ENCODE data around the gene SLC17A1.
"Not testable (repeated sequence)": the region's sequence is repeated elsewhere in the genome, so short reads cannot be mapped to it uniquely, and the experiment has no call there.

The SLC17A1 gene

DNA sequence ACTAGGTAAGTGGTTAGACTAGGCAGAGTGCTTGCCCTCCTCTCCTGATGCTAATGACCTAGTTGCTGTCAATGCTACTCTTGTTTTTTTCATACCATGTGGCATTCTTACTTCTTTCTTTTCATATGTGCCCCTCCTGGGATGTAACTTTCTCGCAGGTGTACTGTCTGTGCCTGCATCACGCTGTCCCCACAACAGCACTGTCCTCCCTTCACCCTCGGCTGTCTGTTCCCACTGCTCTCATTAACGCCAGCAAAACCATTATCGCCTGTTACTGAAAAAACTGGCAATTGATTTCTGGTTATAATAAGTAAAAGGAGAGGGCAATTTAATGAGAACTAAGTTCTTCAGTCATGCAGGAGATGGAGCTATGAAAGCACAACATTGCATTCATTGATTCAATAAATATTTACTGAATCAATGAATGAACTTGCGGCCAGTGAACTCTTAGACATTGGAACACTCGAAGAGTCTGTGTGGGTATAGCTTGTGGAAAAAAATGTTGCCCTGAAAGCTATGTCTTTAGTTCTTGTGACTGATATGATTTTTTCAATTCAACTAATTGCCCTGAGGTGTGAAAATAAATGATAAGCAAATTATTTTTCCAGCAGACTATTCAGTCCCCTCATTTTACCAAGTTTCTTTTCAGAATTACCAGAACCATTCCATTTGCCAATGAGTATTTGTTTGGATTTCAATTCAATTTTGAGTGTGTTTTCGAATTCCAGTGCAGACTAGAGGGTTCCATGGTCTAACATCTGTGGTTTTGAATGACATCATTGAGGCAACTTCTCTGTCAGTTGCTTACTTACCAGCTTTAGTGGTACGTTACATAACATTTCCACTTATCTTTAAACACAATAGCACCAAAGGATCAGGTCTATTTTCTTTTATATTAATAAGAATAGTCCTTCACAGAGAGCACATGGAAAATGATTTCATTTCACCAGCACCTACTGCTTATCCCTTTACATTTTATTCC, 75.2 kb downstream of the SLC17A1 start:
- no peak for DNase-seq (ENCODE audit: low read depth in 2 of 2)

DNA sequence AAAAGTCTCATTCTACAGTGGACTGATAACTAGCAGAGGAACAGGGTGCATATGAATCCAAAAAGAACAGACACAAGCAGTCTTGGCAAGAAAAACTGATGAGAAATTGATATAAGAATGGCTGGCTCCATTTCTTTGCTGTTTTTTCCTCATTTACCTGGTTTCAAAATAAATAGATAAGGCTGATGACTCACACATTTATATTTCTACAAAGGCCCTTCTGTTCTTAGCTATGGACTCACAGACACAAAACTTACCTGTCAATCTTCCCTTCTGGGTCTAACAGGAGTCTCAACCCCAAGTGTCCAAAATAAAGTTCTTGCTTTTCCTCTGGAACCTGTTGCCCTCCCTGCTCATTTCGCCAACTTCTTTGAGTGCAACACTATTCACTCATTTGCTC, 76.4 kb downstream of the SLC17A1 start:
- DNase-seq (ENCODE audit: low read depth in 2 of 2) = no peak

DNA sequence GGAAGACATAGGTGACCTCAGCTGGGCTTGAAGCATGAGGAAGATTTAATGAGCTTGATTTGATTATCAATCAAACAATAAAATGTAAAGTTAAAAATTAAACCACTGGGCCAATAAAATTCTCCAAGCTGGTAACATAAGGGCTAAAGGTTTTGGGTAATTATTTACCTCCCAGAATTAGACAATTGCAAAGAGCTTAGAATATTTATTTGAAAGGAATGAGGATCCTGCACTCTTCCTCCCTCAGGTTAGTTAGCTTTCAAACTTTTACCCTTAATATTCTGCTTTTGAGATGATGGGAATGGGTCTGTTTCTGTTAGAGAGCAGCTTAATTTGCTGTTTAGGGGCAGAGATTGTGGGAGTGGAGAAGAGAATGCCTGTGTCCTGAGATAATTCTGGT, 77.3 kb downstream of the SLC17A1 start, which contains the start of gene SLC17A4:
Gene SLC17A4, plus strand, starts transcription at position 208 of the 400 bp plus-strand sequence. CDS start 7,221 bp downstream, outside the sequence.
- no peak for DNase-seq (ENCODE audit: low read depth in 2 of 2)

DNA sequence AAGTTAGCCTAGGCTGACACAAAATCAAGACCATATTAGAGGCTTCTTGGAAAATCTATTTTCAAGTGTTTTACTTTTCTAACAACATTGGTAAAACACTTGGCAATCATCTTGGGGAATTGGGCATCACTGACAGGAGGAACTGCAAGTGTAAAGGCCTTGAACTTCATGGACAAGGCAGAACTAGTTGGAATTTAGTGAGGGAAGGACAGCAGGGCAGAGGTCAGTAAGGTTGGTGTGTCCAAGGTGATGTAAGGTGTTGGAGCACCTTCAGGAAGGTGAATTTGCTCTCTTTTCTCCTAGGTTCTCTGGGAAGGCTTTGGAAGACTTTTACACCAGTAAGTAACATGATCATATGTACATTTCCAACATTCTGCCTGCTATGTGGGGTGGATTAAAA, 78.8 kb downstream of the SLC17A1 start:
- DNase-seq (ENCODE audit: low read depth in 2 of 2) = no peak

DNA sequence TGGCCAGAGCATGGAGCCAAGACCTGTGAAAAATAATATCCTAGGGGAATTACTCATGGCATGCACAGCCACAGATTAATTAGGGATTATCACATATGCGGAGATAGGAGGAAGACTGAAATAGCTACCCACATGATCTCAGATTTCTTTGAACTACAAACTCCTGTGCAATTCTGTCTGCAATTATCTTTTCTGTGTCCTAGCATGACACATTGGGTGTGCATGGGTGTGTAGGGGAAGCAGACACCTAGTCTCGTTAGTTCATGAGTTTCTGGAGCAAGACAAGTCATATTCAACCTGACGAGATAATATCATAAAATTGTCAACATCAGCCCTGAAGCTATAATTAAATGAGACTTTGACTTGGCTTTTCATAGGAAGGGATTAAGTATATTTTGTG, 80.9 kb downstream of the SLC17A1 start:
- DNase-seq (ENCODE audit: low read depth in 2 of 2) = no peak

DNA sequence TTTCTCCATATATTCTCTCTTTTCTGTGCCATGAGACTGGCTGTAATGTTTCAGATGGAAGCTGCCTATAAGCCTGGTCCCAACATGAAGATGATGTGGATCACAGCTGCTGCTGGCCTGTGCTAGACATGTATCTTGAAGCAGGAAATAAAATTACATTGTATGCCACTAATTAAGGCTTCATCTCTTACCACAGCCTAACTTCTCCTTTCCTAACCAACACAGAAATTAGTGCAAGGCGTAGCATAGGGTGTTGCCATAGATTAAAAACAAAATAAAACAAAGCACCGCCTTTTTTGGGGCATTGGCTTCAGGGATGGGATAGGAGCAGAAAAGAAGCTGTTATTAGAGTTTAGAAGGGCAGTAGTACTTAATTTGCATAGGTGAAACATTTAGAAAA, 82.0 kb downstream of the SLC17A1 start:
- DNase-seq (ENCODE audit: low read depth in 2 of 2) = no peak

DNA sequence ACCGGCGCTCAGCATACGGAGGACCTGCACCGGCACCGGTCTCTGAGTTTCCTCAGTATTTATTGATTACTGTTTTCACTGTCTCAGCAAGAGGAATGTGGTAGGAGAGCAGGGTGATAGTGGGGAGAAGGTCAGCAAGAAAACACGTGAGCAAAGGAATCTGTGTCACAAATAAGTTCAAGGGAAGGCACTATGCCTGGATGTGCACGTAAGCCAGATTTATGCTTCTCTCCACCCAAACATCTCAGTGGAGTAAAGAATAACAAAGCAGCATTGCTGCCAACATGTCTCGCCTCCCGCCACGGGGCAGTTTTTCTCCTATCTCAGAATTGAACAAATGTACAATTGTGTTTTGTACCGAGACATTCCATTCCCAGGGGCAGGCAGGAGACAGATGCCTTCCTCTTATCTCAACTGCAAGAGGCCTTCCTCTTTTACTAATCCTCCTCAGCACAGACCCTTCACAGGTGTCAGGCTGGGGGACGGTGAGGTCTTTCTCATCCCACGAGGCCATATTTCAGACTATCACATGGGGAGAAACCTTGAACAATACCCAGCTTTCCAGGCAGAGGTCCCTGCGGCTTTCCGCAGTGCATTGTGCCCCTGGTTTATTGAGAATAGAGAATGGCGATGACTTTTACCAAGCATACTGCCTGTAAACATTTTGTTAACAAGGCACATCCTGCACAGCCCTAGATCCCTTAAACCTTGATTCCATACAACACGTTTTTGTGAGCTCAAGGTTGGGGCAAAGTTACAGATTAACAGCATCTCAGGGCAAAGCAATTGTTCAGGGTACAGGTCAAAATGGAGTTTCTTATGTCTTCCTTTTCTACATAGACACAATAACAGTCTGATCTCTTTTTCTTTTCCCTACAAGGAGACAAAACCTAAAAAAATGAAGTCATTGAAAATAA, 83.0 kb downstream of the SLC17A1 start:
- not testable (repeated sequence) for DNase-seq (ENCODE audit: low read depth in 2 of 2)

DNA sequence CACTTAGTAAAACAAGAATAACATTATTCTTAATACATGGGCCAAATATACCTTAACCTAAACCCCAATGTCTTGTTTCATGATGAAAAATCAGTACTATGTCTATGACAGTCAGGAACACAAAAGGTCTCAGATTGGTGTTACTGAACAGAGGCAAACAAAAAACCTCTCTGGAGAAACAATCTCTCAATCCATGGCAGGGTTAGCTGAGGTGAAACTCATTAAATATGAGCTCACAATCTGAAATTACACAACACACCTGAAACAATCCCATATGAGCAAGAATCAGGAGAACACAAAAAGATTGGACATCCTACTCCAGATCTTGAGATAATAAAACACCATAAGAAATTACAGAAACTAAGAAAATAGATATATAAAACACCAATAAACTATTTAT, 83.8 kb downstream of the SLC17A1 start:
- no peak for DNase-seq (ENCODE audit: low read depth in 2 of 2)

DNA sequence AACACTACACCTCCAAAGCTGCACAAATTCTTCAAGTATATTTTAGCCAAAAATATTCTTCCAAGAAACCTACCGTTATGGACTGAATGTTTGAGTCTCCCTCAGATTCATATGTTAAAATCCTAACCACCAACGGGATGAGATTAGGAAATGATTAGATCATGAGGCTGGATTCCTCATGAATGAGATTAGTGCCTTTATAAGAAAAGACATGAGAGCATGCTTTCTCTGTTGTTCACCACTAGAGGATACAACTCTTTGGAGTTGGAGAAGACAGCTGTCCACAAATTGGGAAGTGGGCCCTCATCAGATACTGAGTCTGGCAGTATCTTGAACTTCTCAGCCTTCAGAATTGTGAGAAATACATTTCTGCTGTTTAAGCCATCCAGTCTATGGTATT, 84.4 kb downstream of the SLC17A1 start:
- DNase-seq (ENCODE audit: low read depth in 2 of 2) = no peak

DNA sequence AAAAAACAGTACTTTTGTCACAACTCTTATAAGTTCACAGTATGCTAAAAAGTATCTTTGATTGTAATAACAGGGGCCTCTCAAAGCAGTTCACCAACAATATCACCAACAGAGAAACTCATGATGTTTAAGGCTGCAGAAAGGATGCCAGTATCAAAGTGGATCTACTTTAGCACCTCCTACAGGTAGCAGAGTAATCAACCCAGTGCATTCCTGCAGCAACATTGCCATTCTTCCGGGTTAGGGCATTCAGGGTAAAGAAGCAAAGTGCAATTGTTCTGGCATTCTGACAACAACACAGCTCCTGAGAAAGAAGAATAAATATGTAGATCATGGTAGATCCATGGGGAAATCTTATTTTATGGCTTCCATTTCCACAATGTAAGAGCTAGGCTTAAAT, 84.9 kb downstream of the SLC17A1 start:
- no peak for DNase-seq (ENCODE audit: low read depth in 2 of 2)

DNA sequence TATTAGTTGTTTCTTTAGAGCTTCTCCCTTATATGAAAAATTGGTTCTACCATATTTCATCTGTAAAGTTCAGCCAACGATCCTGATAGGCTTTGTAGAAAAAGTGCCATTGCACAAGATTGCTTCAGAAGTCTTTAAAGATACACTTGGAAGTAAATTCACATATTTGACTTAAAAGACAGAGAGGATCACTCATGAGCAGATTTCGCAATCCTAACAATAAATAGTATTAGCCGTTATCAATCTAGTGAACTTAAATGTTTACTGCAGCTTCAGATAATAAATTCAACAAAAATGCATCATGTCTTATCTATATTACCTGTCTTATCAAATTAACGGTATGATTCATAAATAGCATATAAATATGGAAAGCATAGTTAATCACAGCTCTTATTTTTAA, 86.0 kb downstream of the SLC17A1 start:
- no peak for DNase-seq (ENCODE audit: low read depth in 2 of 2)

DNA sequence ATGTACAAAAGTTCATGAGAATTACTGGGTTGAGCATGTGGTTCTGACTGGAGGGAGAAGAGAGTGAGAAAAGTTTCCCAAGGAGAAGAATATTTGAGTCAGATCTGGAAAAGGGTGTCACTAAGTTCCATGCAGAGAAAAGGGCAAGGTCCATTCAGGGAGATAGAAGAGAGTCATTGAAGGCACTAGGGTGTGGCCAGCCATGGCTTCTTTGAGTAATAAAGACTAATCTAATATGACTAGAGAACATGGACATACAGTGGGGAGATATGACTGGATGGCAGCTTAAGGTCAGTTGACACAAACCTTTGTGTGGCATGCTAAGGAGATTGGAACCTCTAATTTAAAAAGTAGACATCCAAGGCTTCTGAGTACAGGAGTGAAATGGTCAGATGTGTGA, 88.0 kb downstream of the SLC17A1 start:
- no peak for DNase-seq (ENCODE audit: low read depth in 2 of 2)

DNA sequence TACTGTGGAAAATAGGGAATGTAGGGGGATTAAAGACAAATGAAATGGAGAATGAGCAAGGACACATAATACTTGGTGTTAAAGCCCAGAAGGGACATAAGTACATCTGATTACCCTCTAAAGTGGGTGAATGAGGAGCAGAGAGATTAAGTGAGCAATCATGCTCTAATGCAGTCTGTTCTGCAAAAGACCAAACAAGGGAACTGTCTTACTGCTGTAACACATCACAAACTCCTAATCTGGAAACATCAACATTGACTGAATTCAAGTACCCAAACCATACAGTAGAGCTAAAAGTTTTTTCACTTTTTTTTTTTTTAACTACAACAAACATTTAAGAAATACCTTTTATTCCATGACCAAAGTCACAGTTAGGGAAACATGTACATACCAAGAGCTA, 96.6 kb downstream of the SLC17A1 start:
- DNase-seq (ENCODE audit: low read depth in 2 of 2) = no peak
